ENCODE results near the gene CDH10. TPM values are rescaled to one million over a fixed set of nuclear protein-coding genes. Genes with fewer than 3 reads are reported as not detected.

CDH10 gene
- 0.97 and 2.2 TPM in 2 replicates for total RNA-seq

GRCh38 chr5:24644761-24645160 is at the start of gene CDH10:
Gene CDH10 (minus strand): TSS chr5:24644978. CDS start chr5:24593490, 51,488 bp downstream.
- no peak for DNase-seq (ENCODE audit: low read depth)
- H3K4me3 ChIP-seq (ENCODE audit: low read depth, low read length) = no peak within 1 kb of the TSS
- no peak for TF ChIP-seq CTCF (IDR thresholded peaks at IDR 0.05; ENCODE audit: insufficient read depth, low read depth, low read length)

GRCh38 chr5:24693609-24694008 is 48.8 kb upstream of the CDH10 start:
- DNase-seq (ENCODE audit: low read depth) = no peak
- no peak for TF ChIP-seq CTCF (IDR thresholded peaks at IDR 0.05; ENCODE audit: insufficient read depth, low read depth, low read length)
- H3K4me3 ChIP-seq (ENCODE audit: low read depth, low read length) = no peak overlapping the region

DNA sequence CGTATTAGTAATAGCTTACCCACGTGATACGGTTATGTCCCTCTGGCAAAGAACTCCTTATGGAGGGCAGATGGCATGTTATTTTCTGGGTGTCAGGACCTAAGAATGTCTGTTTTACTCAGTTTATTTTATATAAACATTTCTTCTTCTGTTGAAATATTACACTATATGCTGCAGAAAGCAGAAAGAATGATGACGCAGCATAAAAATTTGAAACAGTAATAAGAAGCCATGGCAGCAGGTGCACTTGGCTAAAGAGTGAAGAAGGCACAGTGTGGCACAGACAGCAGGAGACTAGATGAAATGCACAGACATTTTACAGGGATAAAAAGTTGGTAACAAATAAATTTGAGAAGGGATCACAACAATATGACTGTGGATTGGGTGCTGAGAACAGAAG is 46.3 kb upstream of the CDH10 start:
- H3K4me3 ChIP-seq (ENCODE audit: low read depth, low read length) = no peak overlapping the region
- no peak for DNase-seq (ENCODE audit: low read depth)
- TF ChIP-seq CTCF (IDR thresholded peaks at IDR 0.05; ENCODE audit: insufficient read depth, low read depth, low read length) = no peak

DNA sequence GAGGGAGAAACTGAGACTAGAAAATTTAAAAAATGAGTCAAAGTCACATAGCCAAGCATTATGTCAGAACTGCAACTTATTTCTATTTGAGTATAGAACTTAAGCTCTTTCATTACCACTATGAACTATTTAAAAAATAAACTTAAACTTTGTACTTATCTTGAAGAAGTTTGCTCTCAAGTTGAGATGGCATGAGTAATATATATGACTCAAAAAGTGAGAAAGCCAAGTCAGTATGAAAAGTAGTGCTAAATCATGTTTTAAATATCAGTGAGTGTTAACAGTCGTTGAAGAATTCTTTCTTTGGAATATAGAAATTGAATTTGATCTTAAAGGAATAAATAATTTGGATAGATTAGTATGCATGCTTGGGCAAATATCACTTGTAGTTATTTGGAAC is 36.3 kb upstream of the CDH10 start:
- DNase-seq (ENCODE audit: low read depth) = no peak
- no peak overlapping the region for H3K4me3 ChIP-seq (ENCODE audit: low read depth, low read length)
- TF ChIP-seq CTCF (IDR thresholded peaks at IDR 0.05; ENCODE audit: insufficient read depth, low read depth, low read length) = no peak

GRCh38 chr5:24668050-24668449 is 23.3 kb upstream of the CDH10 start:
- no peak for TF ChIP-seq CTCF (IDR thresholded peaks at IDR 0.05; ENCODE audit: insufficient read depth, low read depth, low read length)
- no peak for DNase-seq (ENCODE audit: low read depth)
- H3K4me3 ChIP-seq (ENCODE audit: low read depth, low read length) = no peak overlapping the region

- no peak for DNase-seq (ENCODE audit: low read depth)
- no peak overlapping the region for H3K4me3 ChIP-seq (ENCODE audit: low read depth, low read length)
- no peak for TF ChIP-seq CTCF (IDR thresholded peaks at IDR 0.05; ENCODE audit: insufficient read depth, low read depth, low read length)
Observed at GRCh38 chr5:24649531-24649930, 4.8 kb upstream of the CDH10 start.

DNA sequence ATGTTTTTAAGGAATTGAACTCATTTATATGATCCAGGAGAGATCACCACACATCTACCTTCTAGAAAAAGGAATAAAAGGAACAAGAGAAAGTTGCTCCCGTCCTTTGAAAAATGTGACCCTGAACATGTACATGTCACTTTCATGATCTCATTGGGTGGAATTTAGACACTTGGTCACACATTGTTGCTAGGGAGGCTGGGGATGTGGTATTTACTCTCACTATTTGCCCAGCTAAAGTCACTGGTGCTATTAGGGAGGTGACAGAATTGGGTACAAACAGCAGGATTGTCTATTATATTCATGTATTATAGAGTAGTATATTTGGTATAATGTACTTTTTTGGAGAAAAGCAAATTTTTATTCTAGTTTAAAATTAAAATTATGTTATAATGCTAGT is 2.1 kb upstream of the CDH10 start:
- no peak for TF ChIP-seq CTCF (IDR thresholded peaks at IDR 0.05; ENCODE audit: insufficient read depth, low read depth, low read length)
- no peak overlapping the region for H3K4me3 ChIP-seq (ENCODE audit: low read depth, low read length)
- no peak for DNase-seq (ENCODE audit: low read depth)
